H1 (cell line): Measurements from ENCODE around the gene MAP6D1. TPM values are rescaled to one million over a fixed set of nuclear protein-coding genes. Genes with fewer than 3 reads are reported as not detected.

Experiments
- CTCF ChIA-PET: fragments of 300-600 bp; sonication (Branson Sonifier 250); formaldehyde crosslinking; loops from one replicate; lab custom pipeline; 2021; ENCODE audit not compliant: partially characterized antibody; lab: Charles Lee
- POLR2A ChIA-PET: fragments of 300-600 bp; sonication (Branson Sonifier 250); formaldehyde crosslinking; loops from one replicate; lab custom pipeline; 2021; ENCODE audit warnings: inconsistent platforms; ENCODE audit not compliant: partially characterized antibody; lab: Charles Lee
- DNase-seq, 2 experiments: peaks; one replicate each; pipeline versions ENCODE4 v3.0.0 to v3.0.0-alpha.2; 2010 to 2022; ENCODE audit warnings: low spot score in 2 of 2, low read depth in 1 of 2, mixed read lengths in 1 of 2
- FAIRE-seq: peaks from 2 replicates; lab custom pipeline; 2011; peaks lifted over from hg19 to GRCh38; lab: Jason Lieb, UNC
- H2AFZ ChIP-seq: 2 replicates; pipeline ENCODE4 v1.8.1; 2012; ENCODE audit warnings: low read length, inconsistent platforms
- H2AK5ac ChIP-seq: 2 replicates; pipeline ENCODE4 v1.6.1; 2013; ENCODE audit warnings: low read depth, low read length
- H2BK120ac ChIP-seq: replicated peaks from 2 replicates; pipeline ENCODE3; 2013; ENCODE audit warnings: low read depth, low read length, inconsistent platforms
- H2BK12ac ChIP-seq: 2 replicates; pipeline ENCODE4 v1.6.1; 2013; ENCODE audit warnings: low read depth, low read length
- H2BK15ac ChIP-seq: 2 replicates; pipeline ENCODE4 v1.6.1; 2013; ENCODE audit warnings: low read length
- H2BK20ac ChIP-seq: 2 replicates; pipeline ENCODE4 v1.6.1; 2013; ENCODE audit warnings: low read length
- H2BK5ac ChIP-seq: 2 replicates; pipeline ENCODE4 v1.6.1; 2013; ENCODE audit warnings: low read depth, low read length
- H3K14ac ChIP-seq: 2 replicates; pipeline ENCODE4 v1.6.1; 2013; ENCODE audit warnings: inconsistent platforms; ENCODE audit not compliant: insufficient read length
- H3K18ac ChIP-seq: 2 replicates; pipeline ENCODE4 v1.6.1; 2013; ENCODE audit warnings: low read length; ENCODE audit errors: extremely low read depth
- H3K23ac ChIP-seq: 2 replicates; pipeline ENCODE4 v1.6.1; 2013; ENCODE audit warnings: inconsistent platforms; ENCODE audit not compliant: insufficient read length
- H3K23me2 ChIP-seq: 2 replicates; pipeline ENCODE4 v1.6.1; 2013; ENCODE audit warnings: low read depth, low read length
- H3K27ac ChIP-seq: 2 replicates; pipeline ENCODE4 v1.6.1; 2011; ENCODE audit warnings: low read depth, low read length, inconsistent platforms
- H3K27me3 ChIP-seq, 4 experiments: replicated peaks in 1 of 4; 1 replicate in 1 of 4; 2 replicates in 3 of 4; pipeline versions ENCODE4 v1.6.1 to v1.8.1; 2011 to 2013; ENCODE audit warnings: low read length in 3 of 4, mild to moderate bottlenecking in 3 of 4, inconsistent platforms in 2 of 4, mixed read lengths in 2 of 4, moderate library complexity in 1 of 4; ENCODE audit not compliant: control insufficient read depth in 3 of 4, insufficient read depth in 3 of 4; ENCODE audit errors: extremely low read depth in 1 of 4
- H3K36me3 ChIP-seq, 4 experiments: 2 replicates each; pipeline versions ENCODE4 v1.6.1 to v1.8.1; 2011 to 2013; ENCODE audit warnings: mild to moderate bottlenecking in 4 of 4, low read length in 3 of 4, moderate library complexity in 2 of 4, control low read depth in 1 of 4, inconsistent platforms in 1 of 4; ENCODE audit not compliant: insufficient read depth in 4 of 4, control insufficient read depth in 2 of 4
- H3K4ac ChIP-seq: replicated peaks from 2 replicates; pipeline ENCODE3; 2013; ENCODE audit warnings: low read length, low read depth, mixed read lengths, inconsistent platforms; ENCODE audit not compliant: insufficient read length
- H3K4me1 ChIP-seq, 4 experiments: replicated peaks in 1 of 4; 1 replicate in 1 of 4; 2 replicates in 3 of 4; pipeline versions ENCODE4 v1.6.1 to v1.8.1; 2011 to 2013; ENCODE audit warnings: low read length in 3 of 4, inconsistent platforms in 2 of 4, mixed read lengths in 1 of 4; ENCODE audit not compliant: insufficient read depth in 4 of 4, control insufficient read depth in 3 of 4
- H3K4me2 ChIP-seq, 2 experiments: 2 replicates each; pipeline versions ENCODE4 v1.6.1 to v1.8.1; 2011 to 2013; ENCODE audit warnings: low read depth in 2 of 2, low read length in 2 of 2, control low read depth in 1 of 2, inconsistent platforms in 1 of 2, mild to moderate bottlenecking in 1 of 2; ENCODE audit not compliant: insufficient read depth in 1 of 2
- H3K4me3 ChIP-seq, 4 experiments: fragments of 200-600, 300-600 bp in 1 of 4; sonication (generic), shearing (Covaris generic), sonication (Bioruptor Twin) in 1 of 4; 2 replicates each; pipeline versions ENCODE4 v1.5.1 to v1.8.1; 2011 to 2016; ENCODE audit warnings: low read length in 4 of 4, low read depth in 3 of 4, control low read depth in 2 of 4, inconsistent platforms in 2 of 4, mild to moderate bottlenecking in 2 of 4, mixed read lengths in 1 of 4, moderate library complexity in 1 of 4; ENCODE audit not compliant: insufficient read depth in 2 of 4; ENCODE audit errors: extremely low read depth in 1 of 4
- H3K56ac ChIP-seq: replicated peaks from 2 replicates; pipeline ENCODE3; 2013; ENCODE audit warnings: low read depth, mild to moderate bottlenecking, mixed read lengths, low read length, inconsistent platforms; ENCODE audit not compliant: insufficient read length
- H3K79me1 ChIP-seq: 2 replicates; pipeline ENCODE4 v1.6.1; 2013; ENCODE audit warnings: low read depth, low read length, control low read depth
- H3K79me2 ChIP-seq, 2 experiments: 2 replicates each; pipeline versions ENCODE4 v1.6.1 to v1.8.1; 2012 to 2013; ENCODE audit warnings: low read length in 2 of 2, mild to moderate bottlenecking in 2 of 2, inconsistent platforms in 1 of 2; ENCODE audit not compliant: insufficient read depth in 2 of 2, control insufficient read depth in 1 of 2
- H3K9ac ChIP-seq, 4 experiments: replicated peaks in 1 of 4; 1 replicate in 1 of 4; 2 replicates in 3 of 4; pipeline versions ENCODE4 v1.6.1 to v1.8.1; 2011 to 2013; ENCODE audit warnings: low read depth in 3 of 4, low read length in 3 of 4, control low read depth in 2 of 4, mild to moderate bottlenecking in 2 of 4, moderate library complexity in 2 of 4, inconsistent platforms in 1 of 4; ENCODE audit errors: extremely low read depth in 1 of 4
- H3K9me3 ChIP-seq, 2 experiments: 2 replicates each; pipeline versions ENCODE4 v1.6.1 to v1.8.1; 2012 to 2013; ENCODE audit warnings: mild to moderate bottlenecking in 2 of 2, moderate library complexity in 2 of 2, control low read depth in 1 of 2, inconsistent platforms in 1 of 2, low read depth in 1 of 2, low read length in 1 of 2, mixed read lengths in 1 of 2; ENCODE audit not compliant: insufficient read depth in 2 of 2
- H4K20me1 ChIP-seq, 2 experiments: replicated peaks in 1 of 2; 2 replicates each; pipeline versions ENCODE3 to v1.8.1; 2011 to 2013; ENCODE audit warnings: inconsistent platforms in 2 of 2, low read length in 2 of 2, mild to moderate bottlenecking in 1 of 2; ENCODE audit not compliant: insufficient read depth in 2 of 2, control insufficient read depth in 1 of 2
- H4K5ac ChIP-seq: 2 replicates; pipeline ENCODE4 v1.6.1; 2013; ENCODE audit warnings: low read length, low read depth, mixed read lengths, inconsistent platforms; ENCODE audit not compliant: insufficient read length
- H4K8ac ChIP-seq: 2 replicates; pipeline ENCODE4 v1.8.0; 2013; ENCODE audit warnings: mild to moderate bottlenecking, moderate library complexity, low read length, inconsistent platforms; ENCODE audit not compliant: insufficient read depth; ENCODE audit errors: extremely low read depth
- H4K91ac ChIP-seq: replicated peaks from 2 replicates; pipeline ENCODE3; 2013; ENCODE audit warnings: low read length, mixed read lengths, inconsistent platforms; ENCODE audit not compliant: insufficient read length
- BRCA1 ChIP-seq: IDR thresholded peaks from 2 replicates; pipeline ENCODE4 v1.6.1; 2012; ENCODE audit warnings: low read depth, low read length, improper control_type of control experiment
- CBX5 ChIP-seq: fragments of 300-800, 300-1000 bp; sonication (generic); IDR thresholded peaks from 2 replicates; pipeline ENCODE4 v1.7.1; 2016; ENCODE audit warnings: antibody characterized with exemption, low read length, low read depth
- CBX8 ChIP-seq: fragments of 300-800, 300-1000 bp; sonication (generic); IDR thresholded peaks from 2 replicates; pipeline ENCODE4 v1.7.1; 2016; ENCODE audit warnings: low read depth, low read length, borderline replicate concordance
- EP300 ChIP-seq, 2 experiments: IDR thresholded peaks; 1 replicate in 1 of 2; 2 replicates in 1 of 2; pipeline ENCODE4 v1.6.1; 2011 to 2012; ENCODE audit warnings: low read depth in 2 of 2, low read length in 2 of 2, mild to moderate bottlenecking in 2 of 2, borderline replicate concordance in 1 of 2, inconsistent platforms in 1 of 2, moderate library complexity in 1 of 2
- GTF2F1 ChIP-seq: IDR thresholded peaks from 2 replicates; pipeline ENCODE4 v1.6.1; 2012; ENCODE audit warnings: low read depth, low read length, improper control_type of control experiment, borderline replicate concordance
- POU5F1 ChIP-seq: IDR thresholded peaks from 2 replicates; pipeline ENCODE4 v1.6.1; 2011; ENCODE audit warnings: low read depth, mild to moderate bottlenecking, low read length, moderate library complexity
- RBBP5 ChIP-seq: IDR thresholded peaks from 2 replicates; pipeline ENCODE4 v1.7.1; 2012; ENCODE audit warnings: low read depth, mild to moderate bottlenecking, inconsistent platforms, low read length, moderate library complexity, borderline replicate concordance
- SIRT6 ChIP-seq: IDR thresholded peaks from one replicate; pipeline ENCODE4 v1.7.1; 2012; ENCODE audit warnings: low read length, inconsistent platforms
- TAF1 ChIP-seq: IDR thresholded peaks from 2 replicates; pipeline ENCODE4 v1.6.1; 2011; ENCODE audit warnings: mild to moderate bottlenecking, low read depth, low read length
- TBP ChIP-seq: IDR thresholded peaks from 2 replicates; pipeline ENCODE4 v1.6.1; 2011; ENCODE audit warnings: low read depth, low read length, improper control_type of control experiment
- TCF12 ChIP-seq: IDR thresholded peaks from 2 replicates; pipeline ENCODE4 v1.6.1; 2011; ENCODE audit warnings: low read depth, mild to moderate bottlenecking, low read length
- TEAD4 ChIP-seq: IDR thresholded peaks from 2 replicates; pipeline ENCODE4 v1.6.1; 2012; ENCODE audit warnings: low read depth, low read length, inconsistent platforms, mixed read lengths
- WGBS, 2 experiments: shearing (Covaris generic) in 1 of 2; methylation state at CpG; one replicate each; pipeline versions ENCODE4 v1.1.6 to v1.1.7; 2013 to 2015; ENCODE audit warnings: low lambda C conversion rate in 2 of 2, mixed read lengths in 2 of 2, inconsistent platforms in 1 of 2, low coverage in 1 of 2, missing lambda C conversion rate in 1 of 2; ENCODE audit not compliant: insufficient replicate concordance in 2 of 2, insufficient coverage in 1 of 2, insufficient read length in 1 of 2; ENCODE audit errors: extremely low coverage in 1 of 2, missing lambda C conversion rate in 1 of 2; 5-methylcytosine and 5-hydroxymethylcytosine counted together
- polyA plus RNA-seq, 7 experiments: library from polyadenylated mRNA; depleted of rRNA in 3 of 7; stranded (reverse) in 5 of 7; unstranded in 2 of 7; fragments of >200 nt in 5 of 7; fragments of 200-250 nt in 2 of 7; gene quantifications; 1 replicate in 5 of 7; 2 replicates in 1 of 7; 4 replicates in 1 of 7; pipeline versions ENCODE4 v1.2.1 to v1.2.3, GENCODE V29; 2011 to 2013; ENCODE audit warnings: missing spikeins in 2 of 7, mixed read lengths in 2 of 7
- total RNA-seq: library from RNA; stranded (reverse); fragmentation: NEBNext Ultra II Directional; extraction: Animal tissue kit (Norgen Biotek cat#: 25700); gene quantifications from 2 replicates; pipeline ENCODE4 v1.2.1, GENCODE V29; 2021
- TF ChIP-seq, protein P1 (sequence below): IDR thresholded peaks from 2 replicates; pipeline ENCODE4 v1.6.1; 2011; ENCODE audit warnings: low read depth, mild to moderate bottlenecking, low read length; ENCODE audit not compliant: insufficient read depth

Gene MAP6D1
- total and polyA plus RNA-seq, 2 of the 8 experiments (the other 6 are each of a cell fraction or from before 2014, with no cell fraction given) = 4.8 to 5.2 TPM

DNA sequence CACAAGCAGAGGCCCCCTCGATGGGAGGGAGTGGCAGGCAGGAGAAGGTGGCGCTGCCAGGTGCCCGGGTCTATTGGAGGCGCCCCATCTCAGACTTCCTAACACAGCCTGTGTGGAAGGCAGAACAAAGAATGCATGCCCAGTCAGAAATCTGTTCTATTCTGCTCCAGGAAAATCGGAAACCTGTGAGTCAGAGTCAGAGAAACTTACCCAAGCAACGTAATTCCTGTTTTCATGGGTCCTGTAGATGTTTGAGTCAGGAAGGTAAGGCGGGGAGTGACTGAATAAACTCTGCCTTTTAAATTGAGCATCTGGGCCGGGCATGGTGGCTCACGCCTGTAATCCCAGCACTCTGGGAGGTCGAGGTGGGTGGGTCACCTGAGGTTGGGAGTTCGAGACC, 13.7 kb downstream of the MAP6D1 start:
- H3K4me1 ChIP-seq = no peaks in the 10 kb centered on the region
- ChIA-PET CTCF (interaction anchor here (0.6 kb wide), 1 partner anchor 21 kb away, joined by 3 read pairs; no protein-coding TSS in a partner anchor), POLR2A (no interaction called here)
- H4K8ac ChIP-seq = no peak overlapping the region
- H3K4me3 ChIP-seq = no peak overlapping the region
- H3K9ac ChIP-seq = no peak overlapping the region
- H2AK5ac ChIP-seq = no peak overlapping the region
- no peak overlapping the region for H3K4me2 ChIP-seq
- H2BK15ac ChIP-seq = no peak overlapping the region
- H4K20me1 ChIP-seq = peaks cover 0 to 6% of the 10 kb centered on the region in 2 experiments
- no peak overlapping the region for H4K5ac ChIP-seq
- no peaks in the 10 kb centered on the region for H3K23me2 ChIP-seq
- no peak overlapping the region for H3K18ac ChIP-seq
- no peaks in the 10 kb centered on the region for H3K27me3 ChIP-seq
- TF ChIP-seq TCF12 = no peak
- TF ChIP-seq TEAD4 = no peak
- no peak for TF ChIP-seq SIRT6
- TF ChIP-seq RBBP5 = no peak
- TF ChIP-seq, protein P1, sequence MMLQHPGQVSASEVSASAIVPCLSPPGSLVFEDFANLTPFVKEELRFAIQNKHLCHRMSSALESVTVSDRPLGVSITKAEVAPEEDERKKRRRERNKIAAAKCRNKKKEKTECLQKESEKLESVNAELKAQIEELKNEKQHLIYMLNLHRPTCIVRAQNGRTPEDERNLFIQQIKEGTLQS = no peak
- no peak for TF ChIP-seq CBX5
- no peak for TF ChIP-seq CBX8
- TF ChIP-seq GTF2F1 = no peak
- TF ChIP-seq TAF1 = no peak
- no peak for TF ChIP-seq BRCA1
- no peak for TF ChIP-seq TBP
- TF ChIP-seq POU5F1 = no peak
- no peak for TF ChIP-seq EP300 (IDR thresholded peaks at IDR 0.05; ENCODE audit: borderline replicate concordance in 1 of 2, low read depth in 2 of 2, low read length in 2 of 2)
- TF ChIP-seq, all 59 proteins: peak for 0
- Histone ChIP-seq H2BK12ac (no peak overlapping the region), H3K27ac (no peak overlapping the region), H3K4ac (no peak overlapping the region), H3K56ac (no peak overlapping the region), H2BK20ac (no peak overlapping the region), H2AFZ (no peak overlapping the region), H4K91ac (no peak overlapping the region), H3K14ac (no peak overlapping the region), H3K9me3 (no peaks in the 10 kb centered on the region), H2BK5ac (no peak overlapping the region), H3K23ac (no peak overlapping the region), H3K79me1 (0 out of 2 replicates have a peak, but pooled peaks cover 2% of the 10 kb centered on the region), H3K79me2 (no peaks in the 10 kb centered on the region), H3K36me3 (peaks cover 19 to 51% (median 44%) of the 10 kb centered on the region in 4 experiments), H2BK120ac (no peak overlapping the region)
- FAIRE-seq (no peak), DNase-seq (no peak)
- 88% methylated on average over 11 of the region's 11 CpGs; no CpG with 5 or more reads in 1 of the 2 experiments for WGBS, 2 experiments
